ENCODE data around the gene MAMDC2.

DNA sequence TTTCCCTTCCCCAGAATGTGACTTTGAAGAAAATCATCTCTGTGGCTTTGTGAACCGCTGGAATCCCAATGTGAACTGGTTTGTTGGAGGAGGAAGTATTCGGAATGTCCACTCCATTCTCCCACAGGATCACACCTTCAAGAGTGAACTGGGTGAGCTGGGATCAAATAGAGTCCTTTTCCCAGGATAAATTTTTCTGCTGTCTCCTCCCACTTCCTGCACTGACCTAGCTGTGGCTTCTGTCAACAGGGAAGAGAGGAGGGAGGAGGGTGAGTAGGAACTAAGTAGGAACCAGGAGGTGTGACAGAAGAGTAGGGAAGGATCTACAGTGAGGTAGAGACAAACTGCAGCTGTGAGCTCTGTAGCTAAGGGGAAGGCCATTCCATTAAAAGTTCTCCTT lies 69.3 kb downstream of the MAMDC2 start:
- TF ChIP-seq EZH2 (IDR thresholded peaks at IDR 0.05; ENCODE audit: borderline replicate concordance, low read length) = no peak
- no peak for TF ChIP-seq CTCF (conservative IDR thresholded peaks at IDR 0.05 in 1 of 2, IDR thresholded peaks at IDR 0.05 in 1 of 2; ENCODE audit: extremely low read depth in 1 of 2, insufficient read depth in 1 of 2, low read depth in 1 of 2, low read length in 2 of 2)

All from mammary epithelial cell (primary cell).